Erythroblast (primary cell): ENCODE measurements around the gene UBE2D2.

Experiments
- GATA1 ChIP-seq: IDR thresholded peaks from 2 replicates; pipeline ENCODE4 v1.6.1; 2011; ENCODE audit warnings: low read depth, mild to moderate bottlenecking, control low read depth, low read length, moderate library complexity
- POLR2A ChIP-seq: IDR thresholded peaks from 2 replicates; pipeline ENCODE4 v1.6.1; 2011; ENCODE audit warnings: mild to moderate bottlenecking, low read length

GRCh38 chr5:139531772-139532169, 29.4 kb upstream of the UBE2D2 start:
- no peak for TF ChIP-seq POLR2A
- TF ChIP-seq GATA1, result no peak
